ENCODE measurements around the gene PRAMEF14. TPM values are rescaled to one million over a fixed set of nuclear protein-coding genes. Genes with fewer than 3 reads are reported as not detected.
"Not testable (repeated sequence)": the region's sequence is repeated elsewhere in the genome, so short reads cannot be mapped to it uniquely, and the experiment has no call there.

The PRAMEF14 gene
- total and polyA plus RNA-seq, 9 of the 15 experiments (the other 6 are each of a cell fraction or from before 2014, with no cell fraction given), result not detected

DNA sequence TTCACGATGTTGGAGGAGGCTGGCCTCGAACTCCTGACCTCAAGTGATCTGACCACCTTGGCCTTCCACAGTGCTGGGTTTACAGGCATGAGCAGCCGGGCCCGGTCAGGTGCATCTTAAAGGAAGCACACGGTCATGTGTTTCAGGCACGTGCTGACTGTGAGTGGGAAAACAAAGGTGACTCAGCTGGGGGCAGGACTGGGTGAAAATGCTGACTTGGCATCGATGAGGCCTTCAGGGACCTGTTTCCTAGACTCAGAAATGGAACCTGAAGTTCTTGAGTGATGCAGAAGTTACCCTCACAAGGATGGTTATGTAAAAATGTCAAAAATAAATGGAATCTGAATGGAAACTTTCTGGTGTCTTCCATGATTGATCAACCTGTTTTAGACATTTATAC lies 46.1 kb upstream of the PRAMEF14 start:
- H3K4me3 ChIP-seq; H2AFZ ChIP-seq (ENCODE audit: low read depth, low read length); DNase-seq (ENCODE audit: extremely low read depth in 1 of 4, low spot score in 3 of 4); CTCF ChIA-PET (ENCODE audit: low intra/inter-chr PET ratio); H4K20me1 ChIP-seq (replicated peaks; ENCODE audit: control insufficient read depth, insufficient read depth, low read length); in situ Hi-C loops (cut with MboI); H3K27me3 ChIP-seq (ENCODE audit: control insufficient read depth in 2 of 2, insufficient read depth in 2 of 2, low read length in 2 of 2); H3K79me2 ChIP-seq (ENCODE audit: control insufficient read depth, insufficient read depth, low read length); H3K4me2 ChIP-seq (ENCODE audit: insufficient read depth, low read length); H3K9ac ChIP-seq (ENCODE audit: insufficient read depth in 1 of 2, low read depth in 2 of 2, low read length in 2 of 2); H3K36me3 ChIP-seq (ENCODE audit: control insufficient read depth, insufficient read depth, low read length); H3K27ac ChIP-seq (ENCODE audit: extremely low read depth, low read depth, low read length); ATAC-seq; H3K9me1 ChIP-seq (ENCODE audit: control insufficient read depth, insufficient read depth, low read length); BruUV-seq (replicated peaks); H3K4me1 ChIP-seq (replicated peaks in 1 of 2; ENCODE audit: control insufficient read depth in 2 of 2, insufficient read depth in 2 of 2, low read length in 2 of 2); FAIRE-seq; intact Hi-C loops (cut with micrococcal nuclease); H3K9me3 ChIP-seq (replicated peaks; ENCODE audit: control insufficient read depth, insufficient read depth, low read depth, low read length): not testable (repeated sequence)
- WGBS (ENCODE audit: insufficient coverage, low coverage, missing lambda C conversion rate), result 0% methylated on average over 7 of the region's 7 CpGs
- POLR2A ChIA-PET, result interaction anchor here (0.7 kb wide), 1 partner anchor 18 kb away, joined by 3 read pairs; no protein-coding TSS in a partner anchor
- peak; percentile 69 for TF ChIP-seq MAFG (tag; conservative IDR thresholded peaks at IDR 0.05)
- TF ChIP-seq MAFF (IDR thresholded peaks at IDR 0.05; ENCODE audit: low read length), result peak; percentile 62
- TF ChIP-seq C11orf30 (IDR thresholded peaks at IDR 0.05; ENCODE audit: low read depth), result peak; percentile 76
- peak; percentile 82 for TF ChIP-seq ZNF316 (IDR thresholded peaks at IDR 0.05)
- TF ChIP-seq, protein P1, sequence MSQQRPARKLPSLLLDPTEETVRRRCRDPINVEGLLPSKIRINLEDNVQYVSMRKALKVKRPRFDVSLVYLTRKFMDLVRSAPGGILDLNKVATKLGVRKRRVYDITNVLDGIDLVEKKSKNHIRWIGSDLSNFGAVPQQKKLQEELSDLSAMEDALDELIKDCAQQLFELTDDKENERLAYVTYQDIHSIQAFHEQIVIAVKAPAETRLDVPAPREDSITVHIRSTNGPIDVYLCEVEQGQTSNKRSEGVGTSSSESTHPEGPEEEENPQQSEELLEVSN (IDR thresholded peaks at IDR 0.05; ENCODE audit: borderline replicate concordance in 1 of 2, extremely low read depth in 1 of 2, insufficient read depth in 1 of 2, insufficient read length in 1 of 2, low read depth in 1 of 2, low read length in 1 of 2, poor library complexity in 1 of 2, severe bottlenecking in 1 of 2), result peak in 1 of 2 experiments; percentile 56
- TF ChIP-seq MAFK (IDR thresholded peaks at IDR 0.05; ENCODE audit: low read length), result peak; percentile 72

DNA sequence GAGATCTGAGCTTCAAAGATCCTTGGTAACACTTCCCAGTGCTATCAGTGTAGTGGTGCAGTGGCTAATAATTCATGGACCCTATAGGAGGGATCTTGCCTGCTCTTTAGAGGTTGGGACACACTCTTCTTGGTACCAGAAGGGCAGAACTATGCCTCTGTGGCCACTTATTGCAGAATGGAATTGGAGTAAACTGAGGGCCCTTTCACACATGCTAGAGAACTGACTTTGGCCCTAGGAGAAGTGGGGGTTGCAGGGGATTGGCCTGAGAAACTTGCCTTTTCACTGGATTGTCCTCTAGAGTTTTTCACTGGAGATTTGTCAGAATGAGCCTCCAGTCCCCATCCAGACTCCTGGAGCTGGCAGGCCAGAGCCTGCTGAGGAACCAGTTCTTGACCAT lies 42.4 kb upstream of the PRAMEF14 start, which contains the start of gene PRAMEF17:
Gene PRAMEF17, plus strand, starts transcription at position 301 of the 400 bp plus-strand sequence. Its CDS starts 26 bp downstream, at position 327.
- FAIRE-seq; H3K9me3 ChIP-seq (replicated peaks; ENCODE audit: control insufficient read depth, insufficient read depth, low read depth, low read length); intact Hi-C loops (cut with micrococcal nuclease); H3K9me1 ChIP-seq (ENCODE audit: control insufficient read depth, insufficient read depth, low read length); CTCF ChIA-PET (ENCODE audit: low intra/inter-chr PET ratio); BruUV-seq (replicated peaks); H4K20me1 ChIP-seq (replicated peaks; ENCODE audit: control insufficient read depth, insufficient read depth, low read length); H3K27me3 ChIP-seq (ENCODE audit: control insufficient read depth in 2 of 2, insufficient read depth in 2 of 2, low read length in 2 of 2); POLR2A ChIA-PET; DNase-seq (ENCODE audit: extremely low read depth in 1 of 4, low spot score in 3 of 4); H2AFZ ChIP-seq (ENCODE audit: low read depth, low read length); H3K4me2 ChIP-seq (ENCODE audit: insufficient read depth, low read length); H3K4me3 ChIP-seq; H3K4me1 ChIP-seq (replicated peaks in 1 of 2; ENCODE audit: control insufficient read depth in 2 of 2, insufficient read depth in 2 of 2, low read length in 2 of 2); in situ Hi-C loops (cut with MboI); H3K36me3 ChIP-seq (ENCODE audit: control insufficient read depth, insufficient read depth, low read length); ATAC-seq; H3K9ac ChIP-seq (ENCODE audit: insufficient read depth in 1 of 2, low read depth in 2 of 2, low read length in 2 of 2); H3K79me2 ChIP-seq (ENCODE audit: control insufficient read depth, insufficient read depth, low read length); H3K27ac ChIP-seq (ENCODE audit: extremely low read depth, low read depth, low read length): not testable (repeated sequence)

DNA sequence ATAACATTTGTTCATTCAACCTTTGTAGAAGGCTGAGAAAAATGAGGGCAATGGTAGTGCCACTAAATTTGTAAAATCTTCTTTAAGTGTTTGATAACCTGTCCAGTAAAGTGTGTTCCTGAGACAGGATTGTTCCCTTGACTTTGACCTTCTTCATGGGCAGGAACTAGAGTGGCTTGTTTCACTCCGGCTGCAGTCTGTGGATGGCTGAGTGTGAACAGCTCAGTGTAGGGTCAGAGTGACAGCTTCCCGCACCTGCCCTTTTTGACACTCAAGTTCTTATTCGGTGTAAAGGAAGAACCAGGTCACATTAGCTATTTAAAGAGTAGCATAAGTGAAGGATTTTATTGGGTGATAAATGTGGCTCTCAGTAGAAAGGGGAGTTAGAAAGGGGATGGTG lies 33.4 kb upstream of the PRAMEF14 start:
- intact Hi-C loops (cut with micrococcal nuclease); H3K9me1 ChIP-seq (ENCODE audit: control insufficient read depth, insufficient read depth, low read length); H4K20me1 ChIP-seq (replicated peaks; ENCODE audit: control insufficient read depth, insufficient read depth, low read length); H3K79me2 ChIP-seq (ENCODE audit: control insufficient read depth, insufficient read depth, low read length); H3K4me2 ChIP-seq (ENCODE audit: insufficient read depth, low read length); H3K9me3 ChIP-seq (replicated peaks; ENCODE audit: control insufficient read depth, insufficient read depth, low read depth, low read length); FAIRE-seq; H3K4me1 ChIP-seq (replicated peaks in 1 of 2; ENCODE audit: control insufficient read depth in 2 of 2, insufficient read depth in 2 of 2, low read length in 2 of 2); H3K27ac ChIP-seq (ENCODE audit: extremely low read depth, low read depth, low read length); H2AFZ ChIP-seq (ENCODE audit: low read depth, low read length); in situ Hi-C loops (cut with MboI); DNase-seq (ENCODE audit: extremely low read depth in 1 of 4, low spot score in 3 of 4); H3K27me3 ChIP-seq (ENCODE audit: control insufficient read depth in 2 of 2, insufficient read depth in 2 of 2, low read length in 2 of 2); H3K9ac ChIP-seq (ENCODE audit: insufficient read depth in 1 of 2, low read depth in 2 of 2, low read length in 2 of 2); POLR2A ChIA-PET; H3K36me3 ChIP-seq (ENCODE audit: control insufficient read depth, insufficient read depth, low read length); ATAC-seq; BruUV-seq (replicated peaks); CTCF ChIA-PET (ENCODE audit: low intra/inter-chr PET ratio); H3K4me3 ChIP-seq: not testable (repeated sequence)
- WGBS (ENCODE audit: insufficient coverage, low coverage, missing lambda C conversion rate), result 0% methylated on average over 3 of the region's 3 CpGs
